Activated CD8-positive, alpha-beta memory T cell treated with anti-CD3 and anti-CD28 coated beads for 36 hours (primary cell): ENCODE measurements around the gene FBN2. TPM values are rescaled to one million over a fixed set of nuclear protein-coding genes. Genes with fewer than 3 reads are reported as not detected.
"Not testable (repeated sequence)": the region's sequence is repeated elsewhere in the genome, so short reads cannot be mapped to it uniquely, and the experiment has no call there.

ENCODE experiments used
- CTCF ChIA-PET: fragments of 350-600 bp; sonication (Branson Sonifier 250); formaldehyde crosslinking; loops from one replicate; lab custom pipeline; 2021; ENCODE audit warnings: antibody characterized with exemption; lab: Charles Lee
- POLR2A ChIA-PET: fragments of 350-600 bp; sonication (Branson Sonifier 250); formaldehyde crosslinking; loops from one replicate; lab custom pipeline; 2021; ENCODE audit warnings: antibody characterized with exemption; lab: Charles Lee
- total RNA-seq, 2 experiments: library from RNA; stranded (reverse); gene quantifications; one replicate each; pipeline ENCODE4 v1.2.3, GENCODE V29; 2021

The FBN2 gene
- total RNA-seq, 2 experiments from 2014 or later = not detected

DNA sequence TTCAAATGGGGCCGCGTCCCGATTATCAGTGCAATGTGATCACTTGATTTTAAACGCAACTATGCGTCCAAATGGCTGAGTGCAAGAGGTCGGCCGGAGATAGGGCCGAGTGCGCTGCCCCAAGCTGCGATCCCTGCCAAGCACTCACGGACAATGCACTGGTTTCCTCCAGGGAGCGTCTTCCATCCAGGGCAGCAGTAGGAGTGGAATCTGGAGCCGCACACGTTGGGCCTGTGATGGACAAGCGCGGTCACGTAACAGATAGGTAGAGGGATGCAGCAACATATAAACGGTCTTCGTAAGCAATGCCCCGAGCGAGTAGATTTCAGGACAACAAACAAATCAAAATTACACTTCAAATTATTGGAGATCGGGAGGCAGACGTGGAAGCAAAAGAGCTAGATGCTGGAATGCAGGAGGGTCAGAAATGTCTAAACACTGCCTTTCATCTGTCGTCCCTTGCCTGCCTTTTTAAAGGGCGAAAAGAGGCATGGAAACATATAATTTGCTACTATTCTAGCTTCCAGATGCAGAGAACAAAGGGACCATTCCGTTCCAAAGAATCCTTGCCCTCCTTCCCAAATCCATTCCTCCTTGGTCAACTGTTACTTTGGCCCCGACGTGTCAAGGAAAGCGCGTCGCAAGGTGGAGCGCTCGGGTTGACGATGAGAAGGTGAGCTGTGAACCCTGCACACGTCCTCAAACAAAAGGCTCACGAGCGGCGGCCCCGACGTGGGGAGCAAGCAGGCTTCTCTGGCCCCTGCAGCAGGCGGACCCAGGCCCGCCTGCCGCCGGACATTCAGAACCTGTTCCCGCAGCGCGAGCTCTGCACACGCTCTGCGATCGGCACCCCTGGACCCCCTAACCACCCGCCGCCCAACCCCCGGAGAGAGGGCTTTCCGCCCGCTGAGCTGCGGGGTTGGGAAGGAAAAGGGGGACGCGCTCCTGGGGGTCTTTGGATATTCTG lies 1.5 kb downstream of the FBN2 start:
- ChIA-PET POLR2A (no interaction called here), CTCF (no interaction called here)

DNA sequence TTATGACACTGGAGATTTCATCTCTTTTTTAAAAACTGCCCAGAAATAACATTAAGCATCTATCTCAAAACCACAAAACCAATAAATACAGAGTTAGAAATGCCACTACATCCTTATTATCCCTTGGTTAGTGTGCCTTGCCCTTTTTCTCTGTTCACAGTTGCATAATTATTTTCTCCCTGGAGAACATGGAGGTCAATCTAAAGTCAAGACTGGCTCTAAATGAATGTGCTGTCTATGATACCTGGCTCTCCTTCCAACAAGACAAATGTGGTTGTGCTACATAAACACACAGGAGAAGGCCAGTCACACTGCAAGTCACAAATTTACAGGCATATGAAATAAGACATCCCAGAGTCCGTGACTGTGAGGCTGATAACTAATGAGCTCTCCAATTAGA lies 2.8 kb downstream of the FBN2 start:
- CTCF ChIA-PET = no interaction called here
- POLR2A ChIA-PET = no interaction called here

DNA sequence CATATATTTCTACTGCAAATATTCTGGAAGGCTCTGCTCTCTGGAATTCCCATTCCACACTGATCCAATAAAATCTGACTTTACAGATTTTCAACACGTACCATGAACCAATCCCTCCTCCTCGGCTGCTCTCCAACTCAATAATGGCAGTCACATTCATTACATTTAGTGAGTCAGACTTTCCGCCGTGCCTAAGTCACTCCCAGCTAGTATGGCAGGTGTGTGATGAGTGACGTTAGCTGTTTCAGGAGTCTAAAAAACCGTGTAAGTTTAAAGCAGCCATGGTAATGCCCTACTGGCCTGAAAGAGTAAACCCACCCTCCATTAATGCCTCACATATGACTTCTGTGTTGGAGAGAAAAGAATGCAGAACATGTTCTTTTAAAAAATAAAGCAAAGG lies 3.3 kb downstream of the FBN2 start:
- ChIA-PET CTCF (no interaction called here), POLR2A (no interaction called here)

GRCh38 chr5:128532776-128533175 lies 5.3 kb downstream of the FBN2 start:
- ChIA-PET CTCF (no interaction called here), POLR2A (no interaction called here)

GRCh38 chr5:128532127-128532526 lies 5.9 kb downstream of the FBN2 start:
- ChIA-PET POLR2A (no interaction called here), CTCF (no interaction called here)

GRCh38 chr5:128528637-128529255 lies 9.3 kb downstream of the FBN2 start:
- ChIA-PET POLR2A (no interaction called here), CTCF (no interaction called here)

DNA sequence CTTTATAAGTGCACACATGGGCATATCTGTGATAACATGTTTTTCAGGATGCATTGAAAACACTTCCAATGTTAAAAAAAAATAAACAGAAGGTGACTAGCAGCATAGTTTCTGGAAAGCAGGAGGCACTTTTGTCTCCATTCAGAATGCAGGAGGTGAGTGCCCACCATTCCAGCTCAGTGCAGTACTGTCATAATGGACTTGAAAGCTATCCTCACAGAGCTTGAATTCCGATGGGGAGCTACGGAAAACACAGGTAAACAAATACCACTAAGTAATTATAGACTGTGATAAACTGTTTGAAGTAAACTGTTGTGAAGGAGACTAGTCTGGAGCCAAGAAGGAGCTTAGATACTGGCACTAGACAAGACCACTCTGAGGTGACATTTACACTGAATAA lies 9.9 kb downstream of the FBN2 start:
- ChIA-PET POLR2A (no interaction called here), CTCF (no interaction called here)

- CTCF ChIA-PET = no interaction called here
- POLR2A ChIA-PET = no interaction called here
Measured at GRCh38 chr5:128527077-128527476, 11.0 kb downstream of the FBN2 start.

DNA sequence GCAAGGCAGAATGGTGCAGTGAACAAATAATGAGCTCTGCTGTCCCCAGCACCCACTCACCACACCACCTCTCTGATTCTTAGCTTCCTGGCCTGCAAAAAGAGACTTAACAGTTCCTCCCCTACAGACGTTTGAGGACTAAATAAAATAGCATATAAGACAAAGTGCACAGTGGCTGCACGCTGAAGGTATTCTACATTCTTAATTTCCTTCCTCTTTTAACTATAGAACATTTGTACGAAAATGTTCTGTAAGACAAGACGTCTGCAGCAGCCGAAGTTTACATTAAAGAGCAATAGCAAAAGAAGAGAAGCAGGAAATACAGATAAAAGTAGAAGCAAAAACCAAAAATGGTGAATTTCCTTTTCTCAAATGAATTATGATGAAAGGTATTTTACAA lies 15.7 kb downstream of the FBN2 start:
- ChIA-PET POLR2A (no interaction called here), CTCF (no interaction called here)

DNA sequence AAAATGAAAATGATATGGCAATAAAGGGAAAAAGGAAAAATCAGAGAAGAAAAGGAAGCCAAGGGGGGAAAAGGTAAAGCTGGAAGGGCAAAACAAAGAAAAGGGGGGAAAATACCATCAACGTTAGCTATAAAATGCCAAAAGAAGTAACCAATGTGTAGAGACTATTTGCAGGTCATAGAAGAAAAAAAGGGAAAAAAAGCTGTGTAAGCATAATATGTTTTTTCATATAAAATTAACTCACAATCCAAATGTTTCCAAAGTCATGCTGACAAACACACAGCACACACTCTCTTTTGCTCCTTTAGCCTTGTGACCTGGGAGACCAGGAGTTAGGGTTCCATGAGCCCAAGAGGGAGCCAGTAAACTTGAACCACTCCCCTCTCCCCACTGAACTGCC lies 18.2 kb downstream of the FBN2 start:
- ChIA-PET POLR2A (no interaction called here), CTCF (no interaction called here)

GRCh38 chr5:128516978-128517377 lies 21.1 kb downstream of the FBN2 start:
- ChIA-PET CTCF (no interaction called here), POLR2A (no interaction called here)

DNA sequence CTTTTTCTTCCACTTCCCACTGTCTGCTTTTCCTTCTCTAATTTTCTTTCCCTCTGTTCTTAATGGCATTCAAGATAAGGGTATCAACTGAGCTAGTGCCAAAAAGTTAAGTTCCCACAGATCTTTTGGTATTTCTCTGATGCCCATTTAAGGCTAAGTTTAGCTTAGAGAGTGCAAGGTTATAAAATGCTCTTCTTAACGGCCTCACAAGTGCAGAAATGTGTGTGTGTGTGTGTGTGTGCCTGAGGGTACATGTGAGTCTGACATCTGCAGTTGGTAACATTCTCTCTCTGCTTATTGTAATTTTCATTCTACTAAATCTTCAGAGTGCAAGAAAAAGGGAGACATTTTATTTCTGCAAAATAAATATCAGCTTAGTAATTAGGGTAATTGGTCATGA lies 24.2 kb downstream of the FBN2 start:
- CTCF ChIA-PET = no interaction called here
- POLR2A ChIA-PET = no interaction called here

DNA sequence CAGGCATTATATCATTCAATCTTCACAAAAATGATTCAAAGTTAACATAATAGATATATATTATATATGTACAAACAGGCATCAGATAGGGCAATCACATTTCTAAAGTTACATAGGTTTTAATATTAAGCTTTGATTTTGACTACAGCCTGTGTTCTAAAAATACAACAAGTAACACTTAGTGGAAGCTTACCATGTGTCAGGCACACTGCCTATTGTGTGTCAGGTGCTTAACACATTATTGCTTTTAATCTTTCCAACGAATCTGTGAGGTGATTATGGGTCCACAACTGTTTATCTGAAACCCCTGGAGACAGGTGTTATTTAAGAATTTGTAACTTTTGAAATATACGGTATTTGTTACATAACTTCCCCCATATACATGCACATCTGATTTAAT lies 25.2 kb downstream of the FBN2 start:
- ChIA-PET POLR2A (no interaction called here), CTCF (no interaction called here)

GRCh38 chr5:128506643-128507042 lies 31.4 kb downstream of the FBN2 start:
- POLR2A ChIA-PET = no interaction called here
- CTCF ChIA-PET = no interaction called here

DNA sequence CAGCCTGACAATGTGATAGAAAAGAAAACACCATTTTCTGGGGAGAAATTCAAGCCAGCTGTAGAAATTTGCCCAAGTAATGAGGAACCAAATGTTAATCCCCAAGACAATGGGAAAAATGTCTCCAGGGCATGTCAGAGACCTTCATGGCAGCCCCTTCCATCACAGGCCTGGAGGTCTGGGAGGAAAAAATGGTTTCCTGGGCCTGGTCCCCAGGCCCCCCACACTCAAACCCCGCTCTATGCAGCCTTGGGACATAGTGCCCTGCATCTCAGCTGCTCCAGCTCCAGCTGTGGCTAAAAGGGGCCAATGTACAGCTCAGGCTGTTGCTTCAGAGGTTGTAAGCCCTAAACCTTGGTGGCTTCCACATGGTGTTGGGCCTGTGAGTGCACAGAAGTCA lies 34.3 kb downstream of the FBN2 start:
- CTCF ChIA-PET, POLR2A ChIA-PET: not testable (repeated sequence)

GRCh38 chr5:128498844-128499455 lies 39.1 kb downstream of the FBN2 start:
- ChIA-PET POLR2A (no interaction called here), CTCF (interaction anchor here (0.9 kb wide), 1 partner anchor 286 kb away, joined by 3 read pairs; no protein-coding TSS in a partner anchor)

DNA sequence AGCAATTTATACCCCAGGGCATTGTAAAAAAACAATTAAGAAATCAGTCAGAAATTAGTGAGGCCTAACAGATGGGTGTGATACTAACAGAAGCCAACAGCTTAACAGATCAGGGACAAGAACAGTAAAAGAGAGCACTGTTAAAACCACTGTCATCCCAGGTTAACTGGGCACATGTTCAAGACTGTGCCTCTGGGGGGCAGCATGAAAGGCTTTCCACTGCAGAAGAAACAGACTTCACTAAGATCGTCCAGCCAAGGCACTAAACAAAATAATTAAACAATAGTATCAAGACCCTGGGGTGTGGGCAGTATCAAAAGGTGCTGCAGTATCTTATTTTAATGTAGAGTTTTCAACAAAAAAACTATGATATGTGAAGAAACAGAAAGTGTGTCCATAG lies 43.5 kb downstream of the FBN2 start:
- POLR2A ChIA-PET = no interaction called here

GRCh38 chr5:128493657-128494329 lies 44.3 kb downstream of the FBN2 start:
- ChIA-PET POLR2A (no interaction called here), CTCF (no interaction called here)

More for the DNA sequence above, 43.5 kb downstream of the FBN2 start:
- CTCF ChIA-PET = no interaction called here

DNA sequence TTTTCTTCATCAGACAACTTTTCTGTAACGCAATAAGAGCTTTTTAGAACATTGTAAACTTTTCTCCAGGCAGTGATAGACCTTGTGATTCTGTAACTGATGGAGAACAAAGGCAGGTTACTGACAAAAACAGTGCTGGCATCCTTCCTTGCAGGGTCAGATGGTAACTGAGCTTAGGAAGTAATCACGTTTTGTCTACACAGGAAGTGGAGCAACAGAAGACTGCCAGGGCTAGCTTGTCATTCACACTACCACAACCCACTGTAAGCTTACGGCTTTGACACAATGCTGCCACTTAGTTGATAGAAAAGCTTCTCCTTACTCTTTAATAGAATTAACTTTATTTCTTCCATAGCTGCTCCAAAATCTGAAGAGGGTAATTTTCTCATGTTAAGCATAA lies 46.8 kb downstream of the FBN2 start:
- CTCF ChIA-PET = no interaction called here
- POLR2A ChIA-PET = no interaction called here

GRCh38 chr5:128490761-128491160 lies 47.3 kb downstream of the FBN2 start:
- ChIA-PET POLR2A (no interaction called here), CTCF (no interaction called here)
